Hepatocyte (in vitro differentiated cells): ENCODE measurements around the gene CBLB.

ENCODE experiments used
- EZH2 ChIP-seq: fragments of 200-600 bp; sonication (generic); IDR thresholded peaks from 2 replicates; pipeline ENCODE4 v1.6.1; 2016; ENCODE audit warnings: antibody characterized with exemption, mild to moderate bottlenecking, borderline replicate concordance
- EZH2phosphoT487 ChIP-seq: fragments of 200-600 bp; sonication (generic); IDR thresholded peaks from one replicate; pipeline ENCODE4 v1.6.1; 2018; ENCODE audit warnings: antibody characterized with exemption, mild to moderate bottlenecking, low read depth, moderate library complexity; ENCODE audit not compliant: unreplicated experiment, severe bottlenecking
- TF ChIP-seq, protein P1 (sequence below): fragments of 200-600 bp; sonication (generic); IDR thresholded peaks from 2 replicates; pipeline ENCODE4 v1.5.1; 2016; ENCODE audit warnings: antibody characterized with exemption, mild to moderate bottlenecking; ENCODE audit not compliant: poor library complexity

DNA sequence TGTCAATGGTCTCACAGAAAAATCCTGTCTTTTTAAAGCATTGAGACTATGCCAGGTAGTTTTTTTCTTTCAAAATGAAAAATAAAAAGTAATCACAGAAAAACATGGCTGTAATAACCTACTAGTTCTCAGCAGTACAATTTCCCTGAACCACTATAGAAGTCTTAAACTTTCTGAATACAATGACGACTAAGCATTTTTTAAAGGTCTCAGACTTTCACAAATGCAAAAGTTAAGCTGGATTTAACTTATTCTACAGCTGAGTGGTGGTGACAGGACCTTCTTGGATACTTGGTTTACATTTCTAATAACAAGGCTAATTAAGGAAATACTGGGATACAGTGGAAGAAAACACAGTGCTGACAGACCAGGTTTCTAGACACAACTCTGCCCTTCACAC lies 81.8 kb downstream of the CBLB start:
- TF ChIP-seq, protein P1, sequence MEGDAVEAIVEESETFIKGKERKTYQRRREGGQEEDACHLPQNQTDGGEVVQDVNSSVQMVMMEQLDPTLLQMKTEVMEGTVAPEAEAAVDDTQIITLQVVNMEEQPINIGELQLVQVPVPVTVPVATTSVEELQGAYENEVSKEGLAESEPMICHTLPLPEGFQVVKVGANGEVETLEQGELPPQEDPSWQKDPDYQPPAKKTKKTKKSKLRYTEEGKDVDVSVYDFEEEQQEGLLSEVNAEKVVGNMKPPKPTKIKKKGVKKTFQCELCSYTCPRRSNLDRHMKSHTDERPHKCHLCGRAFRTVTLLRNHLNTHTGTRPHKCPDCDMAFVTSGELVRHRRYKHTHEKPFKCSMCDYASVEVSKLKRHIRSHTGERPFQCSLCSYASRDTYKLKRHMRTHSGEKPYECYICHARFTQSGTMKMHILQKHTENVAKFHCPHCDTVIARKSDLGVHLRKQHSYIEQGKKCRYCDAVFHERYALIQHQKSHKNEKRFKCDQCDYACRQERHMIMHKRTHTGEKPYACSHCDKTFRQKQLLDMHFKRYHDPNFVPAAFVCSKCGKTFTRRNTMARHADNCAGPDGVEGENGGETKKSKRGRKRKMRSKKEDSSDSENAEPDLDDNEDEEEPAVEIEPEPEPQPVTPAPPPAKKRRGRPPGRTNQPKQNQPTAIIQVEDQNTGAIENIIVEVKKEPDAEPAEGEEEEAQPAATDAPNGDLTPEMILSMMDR = no peak
- no peak for TF ChIP-seq EZH2
- no peak for TF ChIP-seq EZH2phosphoT487
